DOHH2 (cell line): Measurements from ENCODE around the gene PPM1F.

Experiments used
- CTCF ChIP-seq: fragments of 200-600 bp; sonication (generic); IDR thresholded peaks from one replicate; pipeline ENCODE4 v1.5.1; 2014; ENCODE audit warnings: antibody characterized with exemption, mild to moderate bottlenecking, low read depth, low read length; ENCODE audit not compliant: poor library complexity, severe bottlenecking
- EZH2phosphoT487 ChIP-seq: fragments of 200-600 bp; sonication (generic); IDR thresholded peaks from 2 replicates; pipeline ENCODE4 v1.6.1; 2017; ENCODE audit warnings: borderline replicate concordance, mild to moderate bottlenecking, antibody characterized with exemption, low read length, moderate library complexity, mixed read lengths

GRCh38 chr22:21915624-21916308 lies 36.9 kb downstream of the PPM1F start:
- TF ChIP-seq CTCF (no peak), EZH2phosphoT487 (no peak)
